GM19025 (cell line): ENCODE measurements around the gene INHBA.

ENCODE experiments used
- ATAC-seq: cut with Tn5 transposase; IDR thresholded peaks from one replicate; pipeline ENCODE4 v1.9.1; 2021; ENCODE audit warnings: mild to moderate bottlenecking, low read depth, moderate library complexity; ENCODE audit not compliant: unreplicated experiment

INHBA gene

DNA sequence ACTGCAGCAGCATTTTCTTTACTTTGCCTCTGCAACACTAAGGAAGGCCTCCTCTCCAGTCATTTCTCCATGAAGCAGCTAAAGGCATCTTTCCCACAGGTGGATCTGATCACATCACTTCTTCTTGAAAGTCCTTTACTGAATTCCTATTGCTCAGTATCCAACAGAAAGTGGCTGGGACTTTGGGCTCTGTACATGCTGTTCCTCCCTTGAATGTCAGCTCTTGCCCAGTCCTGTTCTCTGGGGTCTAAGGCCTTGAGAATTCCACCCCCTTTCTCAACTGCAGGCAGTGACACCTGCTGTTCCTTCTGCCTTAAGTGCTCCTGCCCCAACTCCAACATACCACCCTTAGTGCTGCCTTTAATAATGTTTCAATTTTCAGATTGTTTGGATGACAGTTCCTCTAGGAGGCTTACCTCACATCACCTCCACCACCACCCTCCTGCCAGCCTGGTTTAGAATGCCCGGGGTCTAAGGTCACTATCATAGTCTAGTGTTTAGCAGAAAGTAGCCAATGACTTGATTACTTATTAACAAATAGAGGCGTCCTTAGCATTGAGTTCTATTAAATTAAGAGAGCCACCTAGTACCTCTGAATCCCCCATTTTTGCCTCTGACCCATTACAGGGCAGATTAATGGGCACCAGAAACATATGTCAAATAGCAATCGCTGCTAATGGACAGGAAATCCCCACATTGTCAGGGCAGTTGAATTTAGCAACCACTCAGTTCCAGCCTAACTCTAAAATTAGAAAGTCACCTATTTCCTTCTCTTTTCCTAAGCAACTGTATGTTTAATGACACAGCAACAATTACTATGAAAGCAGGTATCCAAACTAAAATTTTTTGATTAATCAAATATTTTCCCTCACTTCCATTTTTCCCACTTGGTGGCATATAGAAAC is 11.4 kb downstream of the INHBA start:
- ATAC-seq = no peak

DNA sequence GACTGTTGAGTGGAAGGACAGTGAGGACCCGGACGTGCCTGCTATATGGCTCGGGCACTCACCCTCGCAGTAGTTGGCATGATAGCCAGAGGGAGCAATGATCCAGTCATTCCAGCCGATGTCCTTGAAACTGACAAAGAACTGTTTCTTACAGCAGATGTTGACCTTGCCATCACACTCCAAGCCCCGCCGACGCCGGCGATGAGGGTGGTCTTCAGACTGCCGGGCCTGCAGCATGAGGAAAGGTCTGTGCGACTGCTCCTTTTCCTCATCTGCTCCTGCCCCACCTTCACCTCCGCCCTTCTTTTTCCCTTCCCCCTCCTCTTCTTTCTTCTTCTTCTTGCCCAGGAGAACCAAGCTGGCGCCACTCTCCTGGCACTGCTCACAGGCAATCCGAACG is 13.1 kb downstream of the INHBA start:
- ATAC-seq = no peak

DNA sequence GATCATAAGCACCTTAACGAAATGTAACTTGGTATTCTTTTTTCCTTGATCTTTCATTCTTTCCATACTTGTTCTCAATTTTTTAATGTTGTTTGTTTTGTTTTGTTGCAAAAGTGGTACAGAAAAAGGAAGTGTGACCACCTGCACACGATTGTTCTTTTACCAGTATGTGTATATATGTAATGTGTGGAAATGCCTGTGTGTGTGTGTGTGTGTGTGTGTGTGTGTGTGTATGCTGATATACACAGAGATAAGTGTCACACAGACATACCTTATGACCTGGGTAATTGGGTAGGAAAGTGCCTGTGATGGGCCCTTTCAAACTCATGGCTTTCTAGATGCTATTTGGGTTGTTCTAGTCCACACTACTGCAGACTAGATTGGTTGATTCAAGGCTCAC is 14.0 kb downstream of the INHBA start:
- ATAC-seq = no peak

DNA sequence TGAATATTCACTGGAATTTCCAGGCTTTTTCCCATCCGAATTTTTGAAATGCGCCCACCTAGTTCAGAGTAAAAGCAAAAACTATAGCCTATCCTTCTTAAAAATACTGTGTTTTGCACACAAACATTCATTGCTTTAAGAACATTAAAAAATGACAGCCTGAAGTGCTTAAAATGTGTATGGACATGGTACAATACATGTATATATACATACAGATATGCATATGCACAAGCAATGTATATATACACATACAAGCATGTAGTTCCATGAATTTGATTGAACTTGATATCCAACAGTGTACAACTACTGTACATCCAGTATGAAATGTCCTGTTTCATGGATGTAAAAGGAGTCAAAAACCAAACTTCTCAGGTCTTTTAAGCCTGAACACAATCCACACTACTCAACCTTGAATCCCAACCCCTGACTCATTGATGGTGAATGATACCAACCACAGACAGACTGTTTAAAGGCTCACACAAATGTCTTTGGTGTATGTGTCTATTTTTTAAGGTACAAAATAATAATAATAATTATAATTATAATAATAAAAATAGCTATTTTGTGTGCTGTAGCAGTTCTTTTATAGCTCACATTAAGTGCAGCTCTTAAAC is 14.8 kb downstream of the INHBA start:
- no peak for ATAC-seq

DNA sequence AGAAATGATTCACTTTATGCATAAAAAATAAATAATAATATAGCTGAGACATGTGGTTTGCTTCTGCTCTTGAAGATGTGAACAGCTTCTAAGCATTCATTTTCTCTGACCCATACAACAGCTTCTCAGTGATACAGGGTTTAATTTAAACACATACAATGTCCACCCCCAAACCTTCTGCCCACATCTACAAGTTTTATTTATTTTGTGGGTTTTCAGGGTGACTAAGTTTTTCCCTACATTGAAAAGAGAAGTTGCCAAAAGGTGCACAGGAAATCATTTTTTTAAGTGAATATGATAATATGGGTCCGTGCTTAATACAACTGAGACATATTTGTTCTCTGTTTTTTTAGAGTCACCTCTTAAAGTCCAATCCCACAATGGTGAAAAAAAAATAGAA is 17.2 kb downstream of the INHBA start:
- no peak for ATAC-seq

DNA sequence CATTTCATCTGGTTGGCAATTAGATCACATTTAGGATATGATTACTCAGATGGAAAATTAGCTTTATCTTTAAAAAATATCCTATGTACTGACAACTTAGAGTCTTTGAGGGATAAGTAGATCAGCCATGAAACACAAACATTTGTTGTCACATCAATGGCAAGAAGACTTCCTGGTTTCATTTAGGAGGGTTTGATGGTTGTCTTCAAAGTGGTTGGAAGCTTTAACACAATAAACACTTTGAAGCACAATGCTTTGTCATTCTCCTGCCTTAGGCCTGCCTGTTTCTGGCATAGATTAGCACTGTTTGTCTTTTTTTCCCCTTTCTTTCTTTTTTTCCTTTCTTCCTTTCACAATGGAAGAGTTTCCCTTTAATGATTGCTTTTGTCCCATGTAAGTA is 20.5 kb downstream of the INHBA start:
- ATAC-seq = no peak

DNA sequence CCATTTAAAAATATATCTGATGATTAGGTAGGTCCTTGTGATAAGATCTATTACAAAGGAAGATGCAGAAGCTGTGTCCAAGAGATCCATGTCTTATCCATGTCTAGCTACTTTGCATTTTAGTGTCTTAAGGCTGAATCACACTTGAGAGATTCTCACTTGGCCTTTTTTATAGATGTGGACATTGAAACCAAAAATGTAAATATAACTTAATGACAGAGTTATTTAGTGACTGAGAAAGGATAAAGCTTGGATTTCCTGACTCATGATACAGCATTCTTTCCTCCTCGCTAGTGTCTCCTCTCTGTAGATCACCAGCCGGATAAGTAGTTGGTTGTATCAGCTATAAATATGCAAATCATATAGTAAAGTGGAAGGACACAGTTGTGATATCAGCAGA is 23.3 kb downstream of the INHBA start:
- no peak for ATAC-seq

DNA sequence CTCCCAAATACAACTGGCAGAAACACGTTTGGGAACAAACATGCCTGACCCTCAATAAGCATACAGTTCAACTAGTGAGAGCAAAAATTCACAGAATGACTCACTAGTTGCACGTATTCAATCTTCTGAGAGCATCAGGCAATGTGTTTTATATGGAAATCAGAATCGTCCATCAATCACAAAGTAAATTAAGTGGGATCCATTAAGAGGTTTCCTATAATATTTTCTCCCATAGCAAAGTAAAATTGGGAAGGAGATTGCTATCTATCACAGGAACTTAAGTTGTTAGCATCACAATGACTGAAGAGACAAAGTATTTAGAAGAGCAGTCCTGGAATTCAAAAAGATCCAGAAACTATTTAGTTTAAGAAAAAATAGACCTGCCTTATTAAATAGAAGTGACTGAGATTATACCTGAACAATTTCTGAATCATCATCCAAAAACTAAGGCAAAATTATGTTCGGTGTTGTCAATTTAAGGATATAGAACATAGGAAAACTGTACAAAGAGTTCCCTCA is 28.3 kb downstream of the INHBA start:
- no peak for ATAC-seq

DNA sequence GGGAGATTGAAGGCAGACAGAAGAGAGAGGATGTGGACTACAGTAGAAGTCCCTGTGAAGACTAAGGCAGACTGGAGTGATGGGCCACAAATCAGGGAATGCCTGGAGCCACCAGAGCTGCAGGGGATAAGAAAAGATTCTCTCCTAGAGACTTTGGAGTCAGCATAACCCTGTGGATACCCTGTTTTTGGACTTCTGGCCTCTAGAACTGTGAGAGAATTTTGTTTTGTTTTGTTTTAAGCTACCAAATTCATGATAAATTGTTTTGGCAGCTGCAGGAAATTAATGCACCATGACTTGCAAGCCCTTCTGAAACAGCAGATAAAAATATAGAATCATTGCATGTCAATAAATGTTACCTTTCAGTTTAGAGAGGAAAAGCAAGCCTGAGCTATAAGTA is 41.3 kb downstream of the INHBA start:
- ATAC-seq = no peak

DNA sequence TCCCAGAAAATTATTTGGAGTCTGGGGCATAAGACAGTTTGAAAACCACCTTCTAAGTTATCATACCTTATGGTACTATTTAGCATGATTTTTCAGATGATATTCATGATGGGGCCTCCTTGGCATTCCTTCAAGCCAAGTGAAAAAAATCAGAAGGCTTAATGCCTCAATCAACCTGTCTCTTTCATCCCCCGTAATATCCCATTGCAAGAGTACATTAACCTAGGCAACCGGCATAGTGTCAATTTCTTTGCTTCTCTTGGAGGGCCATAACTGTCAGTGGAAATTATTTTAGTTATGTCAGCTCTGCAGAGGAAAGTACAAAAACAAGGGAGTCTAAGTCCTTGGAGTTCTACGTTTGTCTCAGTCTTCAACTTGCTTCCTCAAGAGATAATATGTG is 43.4 kb downstream of the INHBA start:
- no peak for ATAC-seq

DNA sequence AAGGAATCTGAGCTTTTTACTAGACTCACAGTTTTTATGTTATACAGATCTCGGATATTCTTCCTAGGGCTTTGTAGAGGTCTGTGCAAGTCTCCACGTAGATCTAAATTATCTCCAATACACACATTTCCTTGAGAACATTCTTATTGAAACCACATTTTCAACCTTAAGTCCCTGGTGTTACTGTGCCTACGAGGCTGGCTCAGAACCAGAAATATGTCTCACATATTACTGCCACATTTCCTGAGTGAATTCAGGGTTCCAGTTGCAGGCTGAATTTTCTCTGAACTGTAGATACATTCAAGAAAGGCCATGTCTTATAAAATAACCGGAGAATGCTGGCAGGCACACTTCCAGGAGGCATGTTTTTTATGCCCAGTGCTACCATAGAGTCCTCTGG is 46.5 kb downstream of the INHBA start:
- ATAC-seq = no peak

DNA sequence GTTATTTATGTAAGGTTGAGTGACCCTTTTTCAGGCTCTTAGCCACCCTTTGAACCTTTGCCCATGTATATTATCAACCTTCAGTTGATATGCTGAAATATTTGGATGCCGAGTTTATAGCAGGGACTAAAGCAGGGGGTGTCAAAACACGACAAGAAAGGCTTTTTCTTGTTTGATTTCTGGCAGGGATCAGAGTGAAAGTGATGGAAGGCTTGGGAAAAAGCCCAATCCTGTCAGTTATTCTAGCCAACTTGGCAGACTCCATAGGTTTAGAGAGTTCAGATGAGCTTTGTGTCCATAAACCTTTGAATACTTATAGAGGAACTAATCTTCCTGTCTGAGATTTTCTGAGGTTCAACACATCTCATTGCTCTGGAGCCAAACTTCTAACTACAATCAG is 47.5 kb downstream of the INHBA start:
- ATAC-seq = no peak

DNA sequence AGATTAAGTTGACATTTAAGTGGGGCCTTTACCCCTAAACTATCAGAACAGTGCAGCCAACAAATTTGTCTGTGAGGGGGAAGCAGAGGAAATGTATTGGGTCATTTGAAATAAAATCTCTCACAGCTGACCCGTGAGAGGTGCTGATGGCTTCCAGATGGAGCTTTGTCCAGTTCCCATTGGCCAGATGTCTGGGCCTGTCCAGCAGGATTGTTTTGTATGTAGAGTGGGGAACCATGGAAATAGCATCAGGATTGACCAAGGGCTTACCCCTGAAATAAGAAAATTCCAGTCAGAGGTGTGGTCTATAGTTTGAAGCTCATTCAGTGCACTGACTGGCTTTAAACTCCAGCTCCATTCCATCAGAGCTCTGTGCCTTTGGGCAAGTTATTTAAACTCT is 50.6 kb downstream of the INHBA start:
- ATAC-seq = no peak

DNA sequence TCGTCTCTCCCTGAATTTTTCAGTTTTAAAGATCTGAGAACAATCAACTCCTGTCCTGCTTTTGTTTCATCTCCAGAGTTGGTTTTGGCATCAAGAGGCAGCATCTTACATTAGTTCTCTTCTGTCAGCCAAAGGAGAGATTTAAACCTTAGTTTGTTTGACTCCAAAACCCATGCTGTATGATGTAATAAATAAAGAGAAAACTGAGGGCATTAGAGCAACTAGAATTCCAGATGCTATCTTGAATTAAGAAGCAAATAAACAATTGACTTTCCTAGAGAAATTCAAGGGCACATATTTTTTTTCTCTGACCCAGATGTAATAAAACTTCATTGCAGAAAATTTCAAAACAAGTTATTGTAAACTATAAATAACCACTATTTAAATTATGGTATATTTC is 54.4 kb downstream of the INHBA start:
- no peak for ATAC-seq

DNA sequence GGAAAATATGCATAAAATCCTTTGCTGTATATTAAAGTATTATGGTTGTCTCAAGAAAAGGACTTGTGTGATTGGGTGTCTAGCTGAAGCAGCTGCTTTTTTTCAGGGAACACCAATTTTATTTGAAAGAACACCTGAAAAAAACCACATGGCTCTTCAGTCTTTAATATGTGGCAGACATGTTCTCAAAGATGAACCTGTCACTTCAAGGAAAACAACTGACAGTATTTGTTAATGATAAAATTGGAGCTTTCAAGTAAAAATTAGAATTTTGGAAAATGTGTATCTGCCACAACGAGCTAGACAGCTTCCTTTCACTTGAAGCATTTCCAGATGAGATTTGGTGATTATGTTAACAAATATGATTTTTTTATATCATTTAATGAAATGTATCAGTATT is 59.3 kb downstream of the INHBA start:
- ATAC-seq = no peak

DNA sequence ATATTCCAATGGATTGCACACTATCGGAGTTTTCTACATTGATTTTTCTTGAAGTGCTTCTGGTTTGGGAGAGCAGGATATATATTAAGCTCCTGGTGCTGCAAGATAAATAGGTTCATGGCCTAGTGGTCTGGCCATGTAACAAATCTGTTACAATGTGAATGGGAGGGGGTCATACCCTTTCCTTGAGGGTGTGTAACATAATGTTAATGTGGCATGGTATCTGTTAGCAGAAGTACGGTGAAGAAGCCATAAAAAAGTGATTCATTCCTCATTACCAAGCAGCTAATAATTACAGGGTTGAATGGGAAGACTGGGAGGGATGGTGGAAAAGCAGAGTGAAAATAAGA is 61.2 kb downstream of the INHBA start:
- no peak for ATAC-seq

DNA sequence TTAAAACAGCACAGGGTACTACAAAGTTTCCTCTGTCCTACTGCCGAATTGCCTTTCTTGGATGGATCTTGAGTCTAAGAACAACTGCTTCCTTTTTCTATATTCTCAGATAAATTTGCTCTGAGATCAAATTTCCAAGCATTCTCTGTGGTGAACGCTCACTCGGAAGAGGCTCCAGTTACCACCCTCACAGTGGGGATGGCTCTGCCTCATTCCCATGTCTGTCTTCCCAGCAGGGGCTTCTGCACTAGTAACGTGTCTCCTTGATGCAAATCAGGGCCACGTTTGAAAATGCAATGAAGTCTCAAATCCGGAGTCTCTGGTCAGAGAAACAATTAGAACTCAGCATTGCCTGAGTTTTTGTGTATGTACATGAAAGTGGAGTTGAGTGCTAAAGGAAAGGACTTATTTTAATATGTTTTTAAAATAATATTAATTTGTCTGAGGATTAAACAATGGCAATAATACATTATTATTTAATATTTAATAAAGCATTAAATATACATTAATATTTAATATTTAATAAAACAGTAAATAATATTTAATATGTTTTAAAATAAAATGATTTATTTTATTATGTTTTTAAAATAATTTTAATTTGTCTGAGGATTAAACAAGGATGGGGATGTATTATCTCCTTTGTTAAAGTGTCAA is 61.8 kb downstream of the INHBA start:
- ATAC-seq = no peak

DNA sequence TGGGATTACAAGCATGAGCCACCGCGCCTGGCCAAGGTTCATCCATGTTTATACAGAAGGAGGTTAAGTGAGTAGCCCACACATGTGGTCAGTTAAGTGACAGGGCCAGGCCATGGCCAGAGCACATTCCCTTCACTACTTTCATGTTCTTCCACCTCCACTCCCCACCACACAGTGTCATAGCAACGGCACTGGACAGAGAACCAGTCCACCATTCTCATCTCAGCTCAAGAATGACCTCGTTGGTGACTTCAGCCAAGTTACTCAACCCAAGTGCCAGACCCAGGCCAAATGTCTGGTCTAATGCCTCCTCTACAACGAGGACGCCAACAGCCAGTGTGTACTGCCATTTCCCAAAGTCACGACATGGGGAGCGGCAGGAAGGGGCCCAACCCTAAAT is 62.4 kb downstream of the INHBA start:
- no peak for ATAC-seq

DNA sequence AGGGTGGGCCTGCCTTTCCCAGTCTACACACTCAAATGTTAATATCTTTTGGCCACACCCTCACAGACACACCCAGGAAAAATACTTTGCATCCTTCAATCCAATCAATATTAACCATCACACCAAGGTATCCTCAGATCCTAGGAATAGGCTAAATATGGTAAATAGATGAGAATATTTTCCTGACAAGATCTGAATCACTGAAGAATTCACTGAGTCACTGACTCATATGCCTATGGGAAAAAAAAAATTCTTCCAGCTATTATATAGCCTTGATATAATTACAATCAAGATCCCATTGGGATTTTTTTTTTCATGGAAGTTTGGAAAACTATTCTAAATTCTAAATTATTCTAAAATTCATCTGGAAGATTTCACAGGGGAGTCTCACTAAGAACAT is 65.8 kb downstream of the INHBA start:
- ATAC-seq = no peak
